H1 (cell line): Measurements from ENCODE around the gene MAP2K7. TPM values are rescaled to one million over a fixed set of nuclear protein-coding genes. Genes with fewer than 3 reads are reported as not detected.

Experiments
- ASH2L ChIP-seq: fragments of 200-600, 300-600 bp; sonication (generic); IDR thresholded peaks from one replicate; pipeline ENCODE4 v1.7.1; 2017; ENCODE audit warnings: low read length
- ATF2 ChIP-seq: IDR thresholded peaks from 2 replicates; pipeline ENCODE4 v1.6.1; 2012; ENCODE audit warnings: low read length, inconsistent platforms
- ATF3 ChIP-seq: IDR thresholded peaks from 2 replicates; pipeline ENCODE4 v1.6.1; 2011; ENCODE audit warnings: low read depth, mild to moderate bottlenecking, low read length; ENCODE audit not compliant: insufficient read depth
- BCL11A ChIP-seq, 2 experiments: IDR thresholded peaks; one replicate each; pipeline ENCODE4 v1.6.1; 2011; ENCODE audit warnings: low read depth in 2 of 2, low read length in 2 of 2, mild to moderate bottlenecking in 2 of 2
- EGR1 ChIP-seq: IDR thresholded peaks from 2 replicates; pipeline ENCODE4 v1.6.1; 2011; ENCODE audit warnings: low read depth, low read length, borderline replicate concordance
- EP300 ChIP-seq, 2 experiments: IDR thresholded peaks; 1 replicate in 1 of 2; 2 replicates in 1 of 2; pipeline ENCODE4 v1.6.1; 2011 to 2012; ENCODE audit warnings: low read depth in 2 of 2, low read length in 2 of 2, mild to moderate bottlenecking in 2 of 2, borderline replicate concordance in 1 of 2, inconsistent platforms in 1 of 2, moderate library complexity in 1 of 2
- EZH2 ChIP-seq: fragments of 200-600 bp; sonication (generic); IDR thresholded peaks from 2 replicates; pipeline ENCODE4 v1.7.1; 2012; ENCODE audit warnings: low read depth, mild to moderate bottlenecking, moderate library complexity, low read length, inconsistent platforms; ENCODE audit not compliant: severe bottlenecking
- GABPA ChIP-seq: IDR thresholded peaks from 2 replicates; pipeline ENCODE4 v1.6.1; 2011; ENCODE audit warnings: mild to moderate bottlenecking, low read length, moderate library complexity, borderline replicate concordance; ENCODE audit not compliant: insufficient read depth
- GTF2F1 ChIP-seq: IDR thresholded peaks from 2 replicates; pipeline ENCODE4 v1.6.1; 2012; ENCODE audit warnings: low read depth, low read length, improper control_type of control experiment, borderline replicate concordance
- NANOG ChIP-seq: IDR thresholded peaks from 2 replicates; pipeline ENCODE4 v1.6.1; 2011; ENCODE audit warnings: low read length, low read depth, mild to moderate bottlenecking, inconsistent platforms; ENCODE audit not compliant: insufficient read depth, poor library complexity, severe bottlenecking
- PHF8 ChIP-seq: fragments of 200-600 bp; sonication (generic); conservative IDR thresholded peaks from 2 replicates; pipeline ENCODE4 v1.7.1; 2012; ENCODE audit warnings: low read depth, mild to moderate bottlenecking, inconsistent platforms, low read length, moderate library complexity
- RBBP5 ChIP-seq: IDR thresholded peaks from 2 replicates; pipeline ENCODE4 v1.7.1; 2012; ENCODE audit warnings: low read depth, mild to moderate bottlenecking, inconsistent platforms, low read length, moderate library complexity, borderline replicate concordance
- SIN3A ChIP-seq, 2 experiments: IDR thresholded peaks in 1 of 2; conservative IDR thresholded peaks in 1 of 2; 2 replicates each; pipeline ENCODE4 v1.6.1; 2011 to 2012; ENCODE audit warnings: low read length in 2 of 2, improper control_type of control experiment in 1 of 2, low read depth in 1 of 2, mild to moderate bottlenecking in 1 of 2
- SP4 ChIP-seq: IDR thresholded peaks from 2 replicates; pipeline ENCODE4 v1.6.1; 2012; ENCODE audit warnings: low read length, inconsistent platforms
- TBP ChIP-seq: IDR thresholded peaks from 2 replicates; pipeline ENCODE4 v1.6.1; 2011; ENCODE audit warnings: low read depth, low read length, improper control_type of control experiment
- TCF12 ChIP-seq: IDR thresholded peaks from 2 replicates; pipeline ENCODE4 v1.6.1; 2011; ENCODE audit warnings: low read depth, mild to moderate bottlenecking, low read length
- polyA plus RNA-seq, 7 experiments: library from polyadenylated mRNA; depleted of rRNA in 3 of 7; stranded (reverse) in 5 of 7; unstranded in 2 of 7; fragments of >200 nt in 5 of 7; fragments of 200-250 nt in 2 of 7; gene quantifications; 1 replicate in 5 of 7; 2 replicates in 1 of 7; 4 replicates in 1 of 7; pipeline versions ENCODE4 v1.2.1 to v1.2.3, GENCODE V29; 2011 to 2013; ENCODE audit warnings: missing spikeins in 2 of 7, mixed read lengths in 2 of 7
- total RNA-seq: library from RNA; stranded (reverse); fragmentation: NEBNext Ultra II Directional; extraction: Animal tissue kit (Norgen Biotek cat#: 25700); gene quantifications from 2 replicates; pipeline ENCODE4 v1.2.1, GENCODE V29; 2021

MAP2K7 gene
- total and polyA plus RNA-seq, 2 of the 8 experiments (the other 6 are each of a cell fraction or from before 2014, with no cell fraction given): 8.9 to 38.3 TPM

- TF ChIP-seq ATF2 (no peak), NANOG (peak; percentile 14), SP4 (no peak), EGR1 (no peak), ATF3 (no peak), TBP (peak; percentile 50; the same call in 1 of the 2 replicates), GTF2F1 (no peak), PHF8 (peak; percentile 51), EZH2 (no peak), TCF12 (no peak), RBBP5 (no peak), GABPA (no peak), ASH2L (no peak), BCL11A (IDR thresholded peaks at IDR 0.05; ENCODE audit: low read depth in 2 of 2, low read length in 2 of 2) (no peak), SIN3A (conservative IDR thresholded peaks at IDR 0.05 in 1 of 2, IDR thresholded peaks at IDR 0.05 in 1 of 2; ENCODE audit: low read depth in 1 of 2, low read length in 2 of 2) (0 out of 4 replicates have a peak, but pooled peaks of 1 of the 2 experiments have one; percentile 43), EP300 (IDR thresholded peaks at IDR 0.05; ENCODE audit: borderline replicate concordance in 1 of 2, low read depth in 2 of 2, low read length in 2 of 2) (no peak)
- TF ChIP-seq, all 59 proteins: peak for 17
These were observed 21.6 kb downstream of the MAP2K7 start (continued) for GRCh38 chr19:7925171-7925851.
